HepG2 (cell line): ENCODE measurements around the gene RREB1. TPM values are rescaled to one million over a fixed set of nuclear protein-coding genes. Genes with fewer than 3 reads are reported as not detected.

ENCODE experiments used
- CCDC6 ChIP-seq: sonication (generic); formaldehyde crosslinking; IDR thresholded peaks from 2 replicates; pipeline ENCODE4 v1.8.1; 2022; ENCODE audit warnings: mild to moderate bottlenecking, missing genetic modification reagents, moderate library complexity
- FLYWCH1 ChIP-seq: sonication (generic); formaldehyde crosslinking; IDR thresholded peaks from 2 replicates; pipeline ENCODE4 v1.8.1; 2023; ENCODE audit warnings: mild to moderate bottlenecking, missing genetic modification reagents
- FOSL1 ChIP-seq: sonication (generic); formaldehyde crosslinking; IDR thresholded peaks from 2 replicates; pipeline ENCODE4 v1.9.0; 2021; ENCODE audit warnings: missing genetic modification reagents, borderline replicate concordance
- HCFC1 ChIP-seq: fragments of 150-350 bp; IDR thresholded peaks from 2 replicates; pipeline ENCODE4 v1.6.1; 2014; ENCODE audit warnings: low read depth, low read length
- IRF9 ChIP-seq: sonication (generic); formaldehyde crosslinking; IDR thresholded peaks from 2 replicates; pipeline ENCODE4 v1.8.0; 2022; ENCODE audit warnings: missing genetic modification reagents, mild to moderate bottlenecking, borderline replicate concordance
- KLF12 ChIP-seq: sonication (generic); formaldehyde crosslinking; IDR thresholded peaks from 2 replicates; pipeline ENCODE4 v1.4.0; 2020; ENCODE audit warnings: missing genetic modification reagents, borderline replicate concordance
- KMT2A ChIP-seq: sonication (generic); formaldehyde crosslinking; IDR thresholded peaks from 2 replicates; pipeline ENCODE4 v1.4.0; 2020; ENCODE audit warnings: missing genetic modification reagents
- MYC ChIP-seq: sonication (generic); formaldehyde crosslinking; IDR thresholded peaks from 2 replicates; pipeline ENCODE4 v1.9.0; 2021; ENCODE audit warnings: missing genetic modification reagents, borderline replicate concordance
- NCOA1 ChIP-seq: sonication (generic); formaldehyde crosslinking; IDR thresholded peaks from 2 replicates; pipeline ENCODE4 v1.9.0; 2021; ENCODE audit warnings: missing genetic modification reagents
- NCOR1 ChIP-seq: fragments of 200-600 bp; sonication (generic); IDR thresholded peaks from 2 replicates; pipeline ENCODE4 v1.7.0; 2017; ENCODE audit warnings: antibody characterized with exemption, low read length, borderline replicate concordance
- RBAK ChIP-seq: sonication (generic); formaldehyde crosslinking; IDR thresholded peaks from 2 replicates; pipeline ENCODE4 v1.5.1; 2020; ENCODE audit warnings: mild to moderate bottlenecking, missing genetic modification reagents
- SRSF4 ChIP-seq: fragments of 200-400 bp; formaldehyde crosslinking; IDR thresholded peaks from one replicate; pipeline ENCODE4 v1.6.1; 2018; ENCODE audit warnings: mild to moderate bottlenecking, low read depth, low read length, moderate library complexity; ENCODE audit not compliant: poor library complexity, severe bottlenecking
- UBTF ChIP-seq: sonication (generic); formaldehyde crosslinking; IDR thresholded peaks from 2 replicates; pipeline ENCODE4 v1.4.0; 2020; ENCODE audit warnings: mild to moderate bottlenecking, missing genetic modification reagents
- ZMYM3 ChIP-seq: sonication (generic); formaldehyde crosslinking; IDR thresholded peaks from 2 replicates; pipeline ENCODE4 v1.5.1; 2020; ENCODE audit warnings: mild to moderate bottlenecking, missing genetic modification reagents
- ZNF234 ChIP-seq: sonication (generic); formaldehyde crosslinking; conservative IDR thresholded peaks from 2 replicates; pipeline ENCODE4 v1.5.1; 2020; ENCODE audit warnings: mild to moderate bottlenecking, missing genetic modification reagents
- ZNF557 ChIP-seq: sonication (generic); formaldehyde crosslinking; IDR thresholded peaks from 2 replicates; pipeline ENCODE4 v1.4.0; 2020; ENCODE audit warnings: missing genetic modification reagents
- ZNF672 ChIP-seq: sonication (generic); formaldehyde crosslinking; IDR thresholded peaks from 2 replicates; pipeline ENCODE4 v1.8.1; 2022; ENCODE audit warnings: missing genetic modification reagents
- ZNF850 ChIP-seq: sonication (generic); formaldehyde crosslinking; conservative IDR thresholded peaks from 2 replicates; pipeline ENCODE4 v1.9.0; 2021; ENCODE audit warnings: mild to moderate bottlenecking, missing genetic modification reagents
- polyA plus RNA-seq, 8 experiments: library from polyadenylated mRNA; depleted of rRNA in 3 of 8; stranded (reverse) in 7 of 8; unstranded in 1 of 8; fragments of >200 nt; fragmentation: Illumina TruSeq in 4 of 8; extraction: Trizol in 4 of 8; gene quantifications; 2 replicates each; pipeline versions ENCODE4 v1.2.1 to v1.2.3, GENCODE V29; 2011 to 2016; ENCODE audit warnings: low read depth in 4 of 8, missing spikeins in 1 of 8, mixed read lengths in 1 of 8; ENCODE audit not compliant: insufficient read depth in 1 of 8
- total RNA-seq, 5 experiments: library from RNA; depleted of rRNA; stranded (reverse); fragments of >200 nt; fragmentation: Illumina TruSeq; extraction: Trizol; gene quantifications; 2 replicates each; pipeline ENCODE4 v1.2.3, GENCODE V29; 2016; ENCODE audit warnings: low read depth in 1 of 5
- TF ChIP-seq, protein P1 (sequence below): IDR thresholded peaks from 2 replicates; pipeline ENCODE4 v1.4.0; 2020; ENCODE audit warnings: mild to moderate bottlenecking, missing genetic modification reagents
- TF ChIP-seq, protein P2 (sequence below): sonication (generic); formaldehyde crosslinking; IDR thresholded peaks from 2 replicates; pipeline ENCODE4; 2020; ENCODE audit warnings: missing genetic modification reagents, mild to moderate bottlenecking, borderline replicate concordance

The RREB1 gene
- total and polyA plus RNA-seq, 2 of the 13 experiments (the other 11 are each of a cell fraction or from before 2014, with no cell fraction given): 6.1 to 23.2 TPM

DNA sequence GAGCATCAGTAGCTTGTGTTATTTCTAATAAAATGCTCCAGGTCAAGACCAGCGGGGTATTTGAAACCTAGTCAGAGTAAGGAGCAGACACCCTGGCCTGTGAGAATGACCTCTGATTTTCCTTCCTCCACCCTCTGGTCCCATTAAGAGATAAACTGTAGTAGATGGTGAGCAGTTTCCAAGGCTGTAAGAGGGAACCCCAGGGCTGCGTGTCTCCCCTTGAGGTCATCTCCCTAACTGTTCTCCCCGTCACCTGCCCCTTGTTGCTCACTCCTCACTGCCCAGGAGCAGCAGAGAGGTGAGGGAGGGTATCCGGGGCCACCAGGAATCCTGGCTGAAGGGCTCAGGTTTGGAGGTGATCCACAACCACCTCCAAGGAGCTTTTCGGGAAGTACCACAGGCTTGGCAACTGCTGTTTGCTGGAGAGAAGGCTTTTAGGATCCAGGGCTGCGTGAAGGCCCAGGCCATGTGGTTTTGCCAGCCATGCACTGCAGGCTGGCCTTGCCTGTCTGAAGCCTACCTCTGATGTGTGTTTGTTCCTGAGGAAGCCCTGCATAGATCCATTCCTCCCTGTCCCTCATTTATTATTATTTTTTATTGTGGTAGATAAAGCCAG is 62.5 kb downstream of the RREB1 start (continued):
- TF ChIP-seq, protein P1, sequence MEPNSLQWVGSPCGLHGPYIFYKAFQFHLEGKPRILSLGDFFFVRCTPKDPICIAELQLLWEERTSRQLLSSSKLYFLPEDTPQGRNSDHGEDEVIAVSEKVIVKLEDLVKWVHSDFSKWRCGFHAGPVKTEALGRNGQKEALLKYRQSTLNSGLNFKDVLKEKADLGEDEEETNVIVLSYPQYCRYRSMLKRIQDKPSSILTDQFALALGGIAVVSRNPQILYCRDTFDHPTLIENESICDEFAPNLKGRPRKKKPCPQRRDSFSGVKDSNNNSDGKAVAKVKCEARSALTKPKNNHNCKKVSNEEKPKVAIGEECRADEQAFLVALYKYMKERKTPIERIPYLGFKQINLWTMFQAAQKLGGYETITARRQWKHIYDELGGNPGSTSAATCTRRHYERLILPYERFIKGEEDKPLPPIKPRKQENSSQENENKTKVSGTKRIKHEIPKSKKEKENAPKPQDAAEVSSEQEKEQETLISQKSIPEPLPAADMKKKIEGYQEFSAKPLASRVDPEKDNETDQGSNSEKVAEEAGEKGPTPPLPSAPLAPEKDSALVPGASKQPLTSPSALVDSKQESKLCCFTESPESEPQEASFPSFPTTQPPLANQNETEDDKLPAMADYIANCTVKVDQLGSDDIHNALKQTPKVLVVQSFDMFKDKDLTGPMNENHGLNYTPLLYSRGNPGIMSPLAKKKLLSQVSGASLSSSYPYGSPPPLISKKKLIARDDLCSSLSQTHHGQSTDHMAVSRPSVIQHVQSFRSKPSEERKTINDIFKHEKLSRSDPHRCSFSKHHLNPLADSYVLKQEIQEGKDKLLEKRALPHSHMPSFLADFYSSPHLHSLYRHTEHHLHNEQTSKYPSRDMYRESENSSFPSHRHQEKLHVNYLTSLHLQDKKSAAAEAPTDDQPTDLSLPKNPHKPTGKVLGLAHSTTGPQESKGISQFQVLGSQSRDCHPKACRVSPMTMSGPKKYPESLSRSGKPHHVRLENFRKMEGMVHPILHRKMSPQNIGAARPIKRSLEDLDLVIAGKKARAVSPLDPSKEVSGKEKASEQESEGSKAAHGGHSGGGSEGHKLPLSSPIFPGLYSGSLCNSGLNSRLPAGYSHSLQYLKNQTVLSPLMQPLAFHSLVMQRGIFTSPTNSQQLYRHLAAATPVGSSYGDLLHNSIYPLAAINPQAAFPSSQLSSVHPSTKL (CRISPR knock-in tag): no peak
- no peak for TF ChIP-seq FOSL1 (CRISPR knock-in tag)
- TF ChIP-seq ZMYM3 (CRISPR knock-in tag): no peak
- no peak for TF ChIP-seq ZNF850
- TF ChIP-seq ZNF557 (CRISPR knock-in tag): no peak
- no peak for TF ChIP-seq KLF12
- no peak for TF ChIP-seq SRSF4
- no peak for TF ChIP-seq FLYWCH1
- no peak for TF ChIP-seq HCFC1
- no peak for TF ChIP-seq KMT2A (CRISPR knock-in tag)
- TF ChIP-seq, protein P2, sequence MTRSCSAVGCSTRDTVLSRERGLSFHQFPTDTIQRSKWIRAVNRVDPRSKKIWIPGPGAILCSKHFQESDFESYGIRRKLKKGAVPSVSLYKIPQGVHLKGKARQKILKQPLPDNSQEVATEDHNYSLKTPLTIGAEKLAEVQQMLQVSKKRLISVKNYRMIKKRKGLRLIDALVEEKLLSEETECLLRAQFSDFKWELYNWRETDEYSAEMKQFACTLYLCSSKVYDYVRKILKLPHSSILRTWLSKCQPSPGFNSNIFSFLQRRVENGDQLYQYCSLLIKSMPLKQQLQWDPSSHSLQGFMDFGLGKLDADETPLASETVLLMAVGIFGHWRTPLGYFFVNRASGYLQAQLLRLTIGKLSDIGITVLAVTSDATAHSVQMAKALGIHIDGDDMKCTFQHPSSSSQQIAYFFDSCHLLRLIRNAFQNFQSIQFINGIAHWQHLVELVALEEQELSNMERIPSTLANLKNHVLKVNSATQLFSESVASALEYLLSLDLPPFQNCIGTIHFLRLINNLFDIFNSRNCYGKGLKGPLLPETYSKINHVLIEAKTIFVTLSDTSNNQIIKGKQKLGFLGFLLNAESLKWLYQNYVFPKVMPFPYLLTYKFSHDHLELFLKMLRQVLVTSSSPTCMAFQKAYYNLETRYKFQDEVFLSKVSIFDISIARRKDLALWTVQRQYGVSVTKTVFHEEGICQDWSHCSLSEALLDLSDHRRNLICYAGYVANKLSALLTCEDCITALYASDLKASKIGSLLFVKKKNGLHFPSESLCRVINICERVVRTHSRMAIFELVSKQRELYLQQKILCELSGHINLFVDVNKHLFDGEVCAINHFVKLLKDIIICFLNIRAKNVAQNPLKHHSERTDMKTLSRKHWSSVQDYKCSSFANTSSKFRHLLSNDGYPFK (CRISPR knock-in tag): 0 out of 2 replicates have a peak, but pooled peaks have one; percentile 7
- TF ChIP-seq CCDC6 (CRISPR knock-in tag): no peak
- peak; percentile 27; the same call in 1 of the 2 replicates for TF ChIP-seq MYC (CRISPR knock-in tag)
- TF ChIP-seq UBTF (CRISPR knock-in tag): peak; percentile 21; the same call in 1 of the 2 replicates
- no peak for TF ChIP-seq NCOR1
- no peak for TF ChIP-seq IRF9 (CRISPR knock-in tag)
- TF ChIP-seq ZNF234: no peak
- no peak for TF ChIP-seq NCOA1 (CRISPR knock-in tag)
- no peak for TF ChIP-seq RBAK (CRISPR knock-in tag)
- no peak for TF ChIP-seq ZNF672 (CRISPR knock-in tag)
